CD4-positive, alpha-beta T cell (primary cell): ENCODE results near the gene ZFC3H1. TPM values are rescaled to one million over a fixed set of nuclear protein-coding genes. Genes with fewer than 3 reads are reported as not detected.

Experiments used
- ATAC-seq: fragments of 200-7000 bp; cut with Tn5 transposase; one replicate; pipeline ENCODE4 v1.10.0; 2022; ENCODE audit warnings: mild to moderate bottlenecking; ENCODE audit not compliant: poor library complexity
- CTCF ChIA-PET: fragments of 350-600 bp; sonication (Branson Sonifier 250); formaldehyde crosslinking; loops from one replicate; lab custom pipeline; 2021; ENCODE audit warnings: antibody characterized with exemption, inconsistent platforms; lab: Charles Lee
- POLR2A ChIA-PET: fragments of 350-600 bp; sonication (Branson Sonifier 250); formaldehyde crosslinking; loops from one replicate; lab custom pipeline; 2021; ENCODE audit warnings: antibody characterized with exemption, inconsistent platforms; lab: Charles Lee
- DNase-seq, 14 experiments: peaks; one replicate each; pipeline ENCODE4 v3.0.0-alpha.2; 2013 to 2020; ENCODE audit warnings: mixed read lengths in 2 of 14
- H3K27ac ChIP-seq, 2 donors: one replicate each; pipeline versions ENCODE4 v1.5.1 to v1.7.0; 2013; ENCODE audit warnings: low read length in 2 of 2, low read depth in 1 of 2, mild to moderate bottlenecking in 1 of 2
- H3K27me3 ChIP-seq, 2 experiments: 1 replicate in 1 of 2; 2 replicates in 1 of 2; pipeline versions ENCODE4 v1.6.1 to v1.7.0; 2013; ENCODE audit warnings: low read length in 2 of 2, control low read depth in 1 of 2, mild to moderate bottlenecking in 1 of 2, moderate library complexity in 1 of 2; ENCODE audit not compliant: insufficient read depth in 2 of 2, control insufficient read depth in 1 of 2
- H3K36me3 ChIP-seq: one replicate; pipeline ENCODE4 v1.6.1; 2013; ENCODE audit warnings: low read length, control low read depth; ENCODE audit not compliant: insufficient read depth
- H3K4me1 ChIP-seq: one replicate; pipeline ENCODE4 v1.6.1; 2013; ENCODE audit warnings: low read length, control low read depth; ENCODE audit not compliant: insufficient read depth
- H3K4me3 ChIP-seq: one replicate; pipeline ENCODE4 v1.5.1; 2013; ENCODE audit warnings: mild to moderate bottlenecking, low read length, moderate library complexity
- H3K9me3 ChIP-seq, 2 experiments: 1 replicate in 1 of 2; 2 replicates in 1 of 2; pipeline versions ENCODE4 v1.6.1 to v1.7.0; 2013; ENCODE audit warnings: low read length in 2 of 2, mild to moderate bottlenecking in 2 of 2, control low read depth in 1 of 2, moderate library complexity in 1 of 2; ENCODE audit not compliant: control insufficient read depth in 1 of 2, insufficient read depth in 1 of 2
- H3K27ac Mint-ChIP-seq: one replicate; pipeline ENCODE4 v1.8.0; 2020; ENCODE audit warnings: mixed read lengths
- H3K27me3 Mint-ChIP-seq: one replicate; pipeline ENCODE4 v1.8.0; 2021; ENCODE audit warnings: mixed read lengths
- H3K36me3 Mint-ChIP-seq: one replicate; pipeline ENCODE4 v1.8.0; 2021; ENCODE audit warnings: low read depth, mixed read lengths
- H3K4me1 Mint-ChIP-seq: one replicate; pipeline ENCODE4 v1.8.0; 2021; ENCODE audit warnings: low read depth, mixed read lengths
- H3K4me3 Mint-ChIP-seq: one replicate; pipeline ENCODE4 v1.8.0; 2020; ENCODE audit warnings: mild to moderate bottlenecking, mixed read lengths
- H3K9me3 Mint-ChIP-seq: one replicate; pipeline ENCODE4 v1.8.0; 2020; ENCODE audit warnings: mixed read lengths
- intact Hi-C, 2 experiments: fragments of 100-400 bp; cut with DNase I in 1 of 2; cut with micrococcal nuclease in 1 of 2; formaldehyde crosslinking; loops; one replicate each; pipeline versions ENCODE4 v1.15.1 to v1.9.0; 2023 to 2025; cut with DNase I, micrococcal nuclease
- polyA plus RNA-seq, 2 donors: library from polyadenylated mRNA; unstranded; fragments of 120-200 nt; gene quantifications; one replicate each; pipeline ENCODE4 v1.2.1, GENCODE V29; 2013
- total RNA-seq, 174 experiments: library from RNA in 2 of 174; stranded (reverse) in 2 of 174; gene quantifications; one replicate each; pipeline ENCODE4 v1.2.3 and lab custom pipeline; 2021 to 2026
- TF ChIP-seq, protein P1 (sequence below): fragments of 200-600 bp; IDR thresholded peaks from one replicate; pipeline ENCODE4 v1.8.0; 2022; ENCODE audit warnings: antibody characterized with exemption, mild to moderate bottlenecking

The ZFC3H1 gene, protein sequence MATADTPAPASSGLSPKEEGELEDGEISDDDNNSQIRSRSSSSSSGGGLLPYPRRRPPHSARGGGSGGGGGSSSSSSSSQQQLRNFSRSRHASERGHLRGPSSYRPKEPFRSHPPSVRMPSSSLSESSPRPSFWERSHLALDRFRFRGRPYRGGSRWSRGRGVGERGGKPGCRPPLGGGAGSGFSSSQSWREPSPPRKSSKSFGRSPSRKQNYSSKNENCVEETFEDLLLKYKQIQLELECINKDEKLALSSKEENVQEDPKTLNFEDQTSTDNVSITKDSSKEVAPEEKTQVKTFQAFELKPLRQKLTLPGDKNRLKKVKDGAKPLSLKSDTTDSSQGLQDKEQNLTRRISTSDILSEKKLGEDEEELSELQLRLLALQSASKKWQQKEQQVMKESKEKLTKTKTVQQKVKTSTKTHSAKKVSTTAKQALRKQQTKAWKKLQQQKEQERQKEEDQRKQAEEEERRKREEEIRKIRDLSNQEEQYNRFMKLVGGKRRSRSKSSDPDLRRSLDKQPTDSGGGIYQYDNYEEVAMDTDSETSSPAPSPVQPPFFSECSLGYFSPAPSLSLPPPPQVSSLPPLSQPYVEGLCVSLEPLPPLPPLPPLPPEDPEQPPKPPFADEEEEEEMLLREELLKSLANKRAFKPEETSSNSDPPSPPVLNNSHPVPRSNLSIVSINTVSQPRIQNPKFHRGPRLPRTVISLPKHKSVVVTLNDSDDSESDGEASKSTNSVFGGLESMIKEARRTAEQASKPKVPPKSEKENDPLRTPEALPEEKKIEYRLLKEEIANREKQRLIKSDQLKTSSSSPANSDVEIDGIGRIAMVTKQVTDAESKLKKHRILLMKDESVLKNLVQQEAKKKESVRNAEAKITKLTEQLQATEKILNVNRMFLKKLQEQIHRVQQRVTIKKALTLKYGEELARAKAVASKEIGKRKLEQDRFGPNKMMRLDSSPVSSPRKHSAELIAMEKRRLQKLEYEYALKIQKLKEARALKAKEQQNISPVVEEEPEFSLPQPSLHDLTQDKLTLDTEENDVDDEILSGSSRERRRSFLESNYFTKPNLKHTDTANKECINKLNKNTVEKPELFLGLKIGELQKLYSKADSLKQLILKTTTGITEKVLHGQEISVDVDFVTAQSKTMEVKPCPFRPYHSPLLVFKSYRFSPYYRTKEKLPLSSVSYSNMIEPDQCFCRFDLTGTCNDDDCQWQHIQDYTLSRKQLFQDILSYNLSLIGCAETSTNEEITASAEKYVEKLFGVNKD (N-terminal part only)
- total RNA-seq = 100 to 1,000 TPM; 131 to 135 TPM
- 77.2 TPM for polyA plus RNA-seq (2013, experiment 1 of 2)
- polyA plus RNA-seq (2013, experiment 2 of 2) = 48.4 TPM
- total RNA-seq (lab: John Stamatoyannopoulos, UW) = 51.6 to 310 (median 156) reads per million in 172 experiments

GRCh38 chr12:71663561-71664410 is at the start of gene ZFC3H1, which contains the start of gene THAP2:
TSS of gene ZFC3H1 (minus strand) at chr12:71663848. CDS start at chr12:71663610, 238 bp downstream.
TSS of gene THAP2 (plus strand) at chr12:71664301. CDS start at chr12:71664510, 209 bp downstream.
- Mint-ChIP-seq H3K27ac (peak within 1 kb of the TSS; percentile 97), H3K4me3 (peak within 1 kb of the TSS; percentile 99), H3K9me3 (no peaks in the 10 kb centered on the region), H3K36me3 (peaks cover 46% of the 10 kb centered on the region), H3K4me1 (peaks cover 57% of the 10 kb centered on the region), H3K27me3 (no peaks in the 10 kb centered on the region)
- TF ChIP-seq, protein P1, sequence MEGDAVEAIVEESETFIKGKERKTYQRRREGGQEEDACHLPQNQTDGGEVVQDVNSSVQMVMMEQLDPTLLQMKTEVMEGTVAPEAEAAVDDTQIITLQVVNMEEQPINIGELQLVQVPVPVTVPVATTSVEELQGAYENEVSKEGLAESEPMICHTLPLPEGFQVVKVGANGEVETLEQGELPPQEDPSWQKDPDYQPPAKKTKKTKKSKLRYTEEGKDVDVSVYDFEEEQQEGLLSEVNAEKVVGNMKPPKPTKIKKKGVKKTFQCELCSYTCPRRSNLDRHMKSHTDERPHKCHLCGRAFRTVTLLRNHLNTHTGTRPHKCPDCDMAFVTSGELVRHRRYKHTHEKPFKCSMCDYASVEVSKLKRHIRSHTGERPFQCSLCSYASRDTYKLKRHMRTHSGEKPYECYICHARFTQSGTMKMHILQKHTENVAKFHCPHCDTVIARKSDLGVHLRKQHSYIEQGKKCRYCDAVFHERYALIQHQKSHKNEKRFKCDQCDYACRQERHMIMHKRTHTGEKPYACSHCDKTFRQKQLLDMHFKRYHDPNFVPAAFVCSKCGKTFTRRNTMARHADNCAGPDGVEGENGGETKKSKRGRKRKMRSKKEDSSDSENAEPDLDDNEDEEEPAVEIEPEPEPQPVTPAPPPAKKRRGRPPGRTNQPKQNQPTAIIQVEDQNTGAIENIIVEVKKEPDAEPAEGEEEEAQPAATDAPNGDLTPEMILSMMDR = no peak
- POLR2A ChIA-PET = interaction anchor here (0.6 to 8.4 kb wide), 29 partner anchors 9 to 1925 kb away, joined by 3 to 312 read pairs (median 6); partner anchors contain the start of genes CNOT2, RAB21, TBC1D15 and TMEM19
- CTCF ChIA-PET = interaction anchor here (1.1 to 4.4 kb wide), 7 partner anchors 9 to 91 kb away, joined by 3 to 52 read pairs (median 7); partner anchors contain the start of genes RAB21 and TMEM19
- intact Hi-C loops = loop anchor here (1.0 to 10.0 kb wide), 8 partner anchors 21 to 1299 kb away; partner anchors contain the start of genes RAB21 (in 2 of the 2), KCNMB4 (in 1 of the 2), TBC1D15 (in 1 of the 2) and TMEM19 (in 1 of the 2)
- ATAC-seq (peak; percentile 77), DNase-seq (peak; percentile 80 to 99 (median 85))
- peaks cover 16% of the 10 kb centered on the region for H3K36me3 ChIP-seq
- H3K4me1 ChIP-seq = peaks cover 17% of the 10 kb centered on the region
- no peaks in the 10 kb centered on the region for H3K9me3 ChIP-seq
- H3K4me3 ChIP-seq = peak within 1 kb of the TSS; percentile 91
- H3K27ac ChIP-seq = peak within 1 kb of the TSS; percentile 98
- no peaks in the 10 kb centered on the region for H3K27me3 ChIP-seq

GRCh38 chr12:71710276-71711125 is 46.9 kb upstream of the ZFC3H1 start:
- Mint-ChIP-seq H3K9me3 (peaks cover 18% of the 10 kb centered on the region), H3K27me3 (no peaks in the 10 kb centered on the region), H3K4me1 (peaks cover 6% of the 10 kb centered on the region), H3K4me3 (no peak overlapping the region), H3K36me3 (peaks cover 24% of the 10 kb centered on the region), H3K27ac (no peak overlapping the region)
- Histone ChIP-seq H3K27me3 (no peaks in the 10 kb centered on the region), H3K4me3 (no peak overlapping the region), H3K4me1 (peaks cover 8% of the 10 kb centered on the region), H3K27ac (no peak overlapping the region), H3K9me3 (peaks cover 18% of the 10 kb centered on the region in 2 experiments), H3K36me3 (peaks cover 2% of the 10 kb centered on the region)
- TF ChIP-seq, protein P1 = no peak
- ChIA-PET CTCF (no interaction called here), POLR2A (no interaction called here)
- DNase-seq = no peak
- no peak for ATAC-seq
- intact Hi-C loops = no loop called here
